Keratinocyte (primary cell): ENCODE measurements around the gene XKRX. TPM values are rescaled to one million over a fixed set of nuclear protein-coding genes. Genes with fewer than 3 reads are reported as not detected.

ENCODE experiments used
- DNase-seq: peaks from one replicate; pipeline ENCODE4 v3.0.0-alpha.2; 2011; ENCODE audit warnings: low read depth, missing footprints, low spot score
- FAIRE-seq: peaks from 2 replicates; lab custom pipeline; 2011; peaks lifted over from hg19 to GRCh38; lab: Jason Lieb, UNC
- H2AFZ ChIP-seq: 2 replicates; pipeline ENCODE4 v1.6.0; 2012; ENCODE audit warnings: low read length, control low read depth, inconsistent platforms; ENCODE audit not compliant: control insufficient read depth
- H3K27ac ChIP-seq: 2 replicates; pipeline ENCODE4 v1.5.1; 2011; ENCODE audit warnings: low read length; ENCODE audit not compliant: control insufficient read depth, insufficient read depth
- H3K27me3 ChIP-seq: 3 replicates; pipeline ENCODE4 v1.6.0; 2011; ENCODE audit warnings: low read length; ENCODE audit not compliant: control insufficient read depth, insufficient read depth; ENCODE audit errors: extremely low read depth
- H3K36me3 ChIP-seq, 2 experiments: 2 replicates in 1 of 2; 3 replicates in 1 of 2; pipeline ENCODE4 v1.5.1; 2011; ENCODE audit warnings: low read length in 2 of 2, mild to moderate bottlenecking in 1 of 2; ENCODE audit not compliant: control insufficient read depth in 2 of 2, insufficient read depth in 2 of 2; ENCODE audit errors: extremely low read depth in 1 of 2
- H3K4me1 ChIP-seq: 3 replicates; pipeline ENCODE4 v1.5.1; 2011; ENCODE audit warnings: low read length; ENCODE audit not compliant: control insufficient read depth, insufficient read depth; ENCODE audit errors: extremely low read depth
- H3K4me2 ChIP-seq: 3 replicates; pipeline ENCODE4 v1.6.0; 2011; ENCODE audit warnings: low read depth, low read length; ENCODE audit not compliant: control insufficient read depth, insufficient read depth; ENCODE audit errors: extremely low read depth
- H3K4me3 ChIP-seq, 3 experiments: fragments of 200-600 bp in 1 of 3; sonication (generic) in 1 of 3; 2 replicates in 2 of 3; 3 replicates in 1 of 3; pipeline ENCODE4 v1.5.1; 2011 to 2016; ENCODE audit warnings: low read length in 3 of 3, mild to moderate bottlenecking in 3 of 3, control low read depth in 2 of 3, inconsistent platforms in 1 of 3, low read depth in 1 of 3, mixed read lengths in 1 of 3, mixed run types in 1 of 3, moderate library complexity in 1 of 3; ENCODE audit not compliant: control insufficient read depth in 2 of 3, insufficient read depth in 2 of 3; ENCODE audit errors: extremely low read depth in 1 of 3
- H3K79me2 ChIP-seq: 2 replicates; pipeline ENCODE4 v1.6.0; 2012; ENCODE audit warnings: low read length; ENCODE audit not compliant: control insufficient read depth, insufficient read depth
- H3K9ac ChIP-seq: 3 replicates; pipeline ENCODE4 v1.6.0; 2011; ENCODE audit warnings: low read length; ENCODE audit not compliant: control insufficient read depth, insufficient read depth; ENCODE audit errors: extremely low read depth
- H3K9me1 ChIP-seq: 3 replicates; pipeline ENCODE4 v1.6.0; 2011; ENCODE audit warnings: low read length; ENCODE audit not compliant: control insufficient read depth, insufficient read depth; ENCODE audit errors: extremely low read depth
- H3K9me3 ChIP-seq: 2 replicates; pipeline ENCODE4 v1.5.1; 2012; ENCODE audit warnings: low read depth, low read length; ENCODE audit not compliant: control insufficient read depth
- H4K20me1 ChIP-seq: 3 replicates; pipeline ENCODE4 v1.6.0; 2011; ENCODE audit warnings: low read length; ENCODE audit not compliant: control insufficient read depth, insufficient read depth; ENCODE audit errors: extremely low read depth
- CTCF ChIP-seq, 3 experiments: IDR thresholded peaks in 1 of 3; conservative IDR thresholded peaks in 1 of 3; optimal IDR thresholded peaks in 1 of 3; 2 replicates in 2 of 3; 3 replicates in 1 of 3; pipeline versions ENCODE3 to v1.5.1; 2011; ENCODE audit warnings: low read length in 3 of 3, mild to moderate bottlenecking in 3 of 3, moderate library complexity in 2 of 3, control low read depth in 1 of 3, inconsistent platforms in 1 of 3; ENCODE audit not compliant: insufficient read depth in 2 of 3; ENCODE audit errors: extremely low read depth in 1 of 3
- EZH2 ChIP-seq: IDR thresholded peaks from one replicate; pipeline ENCODE4 v1.6.1; 2012; ENCODE audit warnings: inconsistent platforms, mild to moderate bottlenecking, low read length, moderate library complexity
- dilution Hi-C: fragments of 300-500 bp; cut with MboI; formaldehyde crosslinking; loops from one replicate; pipeline ENCODE4 v1.7.0; 2020; ENCODE audit warnings: low sequenced_read_pairs; ENCODE audit not compliant: extremely low pct_ligation_motif_present
- polyA minus RNA-seq, 3 experiments: library from RNA; depleted of rRNA, polyadenylated mRNA; stranded (reverse); fragments of >200 nt; gene quantifications; 1 replicate in 1 of 3; 2 replicates in 1 of 3; 3 replicates in 1 of 3; pipeline ENCODE4 v1.2.3, GENCODE V29; 2011
- polyA plus RNA-seq, 5 experiments: library from polyadenylated mRNA; depleted of rRNA in 3 of 5; stranded (reverse) in 3 of 5; stranded (forward) in 1 of 5; unstranded in 1 of 5; fragments of >200 nt; gene quantifications; 1 replicate in 1 of 5; 2 replicates in 3 of 5; 3 replicates in 1 of 5; pipeline versions ENCODE4 v1.2.1 to v1.2.3, GENCODE V29; 2011 to 2012; ENCODE audit warnings: missing spikeins in 2 of 5, low read depth in 1 of 5, low replicate concordance in 1 of 5

Gene XKRX
- polyA plus RNA-seq, result 0.26 to 0.31 TPM (median 0.28 TPM) in 3 replicates
- polyA plus RNA-seq (2011; ENCODE audit: low read depth), result 5.5 TPM
- 0.08 and 0.23 TPM in 2 replicates for polyA plus RNA-seq (2011; cell fraction: cytosol; rRNA removed)
- 0.33 and 0.55 TPM in 2 replicates for polyA plus RNA-seq (2011; cell fraction: nucleus; rRNA removed)
- polyA plus RNA-seq (2012; ENCODE audit: low replicate concordance), result 0.21 and 10.3 TPM in 2 replicates
- polyA minus RNA-seq, result 0.33 to 0.46 TPM (median 0.45 TPM) in 3 replicates
- not detected for polyA minus RNA-seq (2011; cell fraction: cytosol; rRNA and poly(A)+ RNA removed)
- 0.85 and 1.4 TPM in 2 replicates for polyA minus RNA-seq (2011; cell fraction: nucleus; rRNA and poly(A)+ RNA removed)

GRCh38 chrX:100928660-100929613 is at the start of gene XKRX:
XKRX (minus strand) TSS chrX:100928917; CDS start chrX:100928304, 613 bp downstream.
- TF ChIP-seq CTCF (optimal IDR thresholded peaks at IDR 0.05 in 1 of 3, IDR thresholded peaks at IDR 0.05 in 1 of 3, conservative IDR thresholded peaks at IDR 0.05 in 1 of 3; ENCODE audit: extremely low read depth in 1 of 3, insufficient read depth in 2 of 3, low read length in 3 of 3) (no peak), EZH2 (peak; percentile 6)
- Histone ChIP-seq H4K20me1 (no peaks in the 10 kb centered on the region), H3K27ac (no peak within 1 kb of the TSS), H3K9ac (no peak within 1 kb of the TSS), H3K9me1 (no peaks in the 10 kb centered on the region), H3K4me3 (peak within 1 kb of the TSS; percentile 35 to 64 (median 59)), H3K4me2 (peak within 1 kb of the TSS; percentile 71), H3K9me3 (no peaks in the 10 kb centered on the region), H3K79me2 (no peaks in the 10 kb centered on the region), H3K4me1 (no peaks in the 10 kb centered on the region), H2AFZ (peak within 1 kb of the TSS; percentile 50), H3K36me3 (no peaks in the 10 kb centered on the region), H3K27me3 (peaks cover 5% of the 10 kb centered on the region)
- dilution Hi-C loops, result no loop called here
- no peak for DNase-seq
- FAIRE-seq, result no peak

DNA sequence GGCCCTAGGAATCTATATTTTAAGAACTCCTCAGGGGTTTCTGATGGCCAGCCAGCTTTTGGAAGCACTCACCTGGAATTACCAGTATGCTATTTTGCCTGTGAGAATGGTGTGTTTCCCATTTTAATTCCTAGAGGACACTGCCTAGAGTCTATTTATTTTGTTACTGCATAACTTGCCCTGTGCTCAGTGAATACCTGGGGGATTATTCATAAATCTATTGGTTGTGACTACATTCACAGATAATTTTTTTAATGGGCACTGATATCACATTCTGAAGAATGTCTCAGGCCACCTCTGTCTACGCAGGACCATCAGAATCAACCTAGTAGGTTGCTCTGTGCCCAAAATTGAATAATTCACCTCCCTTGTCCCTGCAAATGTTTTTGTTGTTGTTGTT is 47.5 kb upstream of the XKRX start:
- Histone ChIP-seq H3K36me3 (no peaks in the 10 kb centered on the region), H3K27ac (no peak overlapping the region), H3K79me2 (no peaks in the 10 kb centered on the region), H3K4me1 (peaks cover 16% of the 10 kb centered on the region), H3K27me3 (no peaks in the 10 kb centered on the region), H3K4me3 (no peak overlapping the region), H4K20me1 (no peaks in the 10 kb centered on the region), H3K9ac (no peak overlapping the region), H3K9me3 (no peaks in the 10 kb centered on the region), H3K4me2 (no peak overlapping the region), H3K9me1 (no peaks in the 10 kb centered on the region), H2AFZ (no peak overlapping the region)
- dilution Hi-C loops, result no loop called here
- TF ChIP-seq CTCF (optimal IDR thresholded peaks at IDR 0.05 in 1 of 3, IDR thresholded peaks at IDR 0.05 in 1 of 3, conservative IDR thresholded peaks at IDR 0.05 in 1 of 3; ENCODE audit: extremely low read depth in 1 of 3, insufficient read depth in 2 of 3, low read length in 3 of 3) (no peak), EZH2 (no peak)
- DNase-seq (no peak), FAIRE-seq (no peak)
